Chondrocyte (in vitro differentiated cells): ENCODE results near the gene FAM161B. TPM values are rescaled to one million over a fixed set of nuclear protein-coding genes. Genes with fewer than 3 reads are reported as not detected.
A peak's percentile ranks its signal among the peaks of the same experiment; 100 is the strongest.

Experiments used
- DNase-seq: peaks from one replicate; pipeline ENCODE4 v3.0.0; 2021; ENCODE audit warnings: mixed read lengths, low spot score
- H3K27ac Mint-ChIP-seq: one replicate; pipeline ENCODE4 v1.8.0; 2021; ENCODE audit warnings: mild to moderate bottlenecking, moderate library complexity, mixed read lengths; ENCODE audit not compliant: unreplicated experiment
- H3K27me3 Mint-ChIP-seq: 2 replicates; pipeline ENCODE4 v1.8.0; 2021; ENCODE audit warnings: low read depth, mixed read lengths
- H3K36me3 Mint-ChIP-seq: 2 replicates; pipeline ENCODE4 v1.8.0; 2021; ENCODE audit warnings: low read depth, mixed read lengths
- H3K4me1 Mint-ChIP-seq: 2 replicates; pipeline ENCODE4 v1.8.0; 2021; ENCODE audit warnings: low read depth, mild to moderate bottlenecking, mixed read lengths
- H3K4me3 Mint-ChIP-seq: one replicate; pipeline ENCODE4 v1.8.0; 2021; ENCODE audit warnings: mild to moderate bottlenecking, moderate library complexity, mixed read lengths; ENCODE audit not compliant: unreplicated experiment
- H3K9me3 Mint-ChIP-seq: 2 replicates; pipeline ENCODE4 v1.8.0; 2021; ENCODE audit warnings: low read depth, mixed read lengths
- total RNA-seq: library from RNA; stranded (reverse); gene quantifications from 3 replicates; pipeline ENCODE4 v1.2.1, GENCODE V29; 2021
- TF ChIP-seq, protein P1 (sequence below): fragments of 200-600 bp; sonication (generic); IDR thresholded peaks from 2 replicates; pipeline ENCODE4 v1.5.0; 2021; ENCODE audit warnings: antibody characterized with exemption, mild to moderate bottlenecking, moderate library complexity

FAM161B gene
- total RNA-seq, 1 donor from 2014 or later: 5.5 TPM

DNA sequence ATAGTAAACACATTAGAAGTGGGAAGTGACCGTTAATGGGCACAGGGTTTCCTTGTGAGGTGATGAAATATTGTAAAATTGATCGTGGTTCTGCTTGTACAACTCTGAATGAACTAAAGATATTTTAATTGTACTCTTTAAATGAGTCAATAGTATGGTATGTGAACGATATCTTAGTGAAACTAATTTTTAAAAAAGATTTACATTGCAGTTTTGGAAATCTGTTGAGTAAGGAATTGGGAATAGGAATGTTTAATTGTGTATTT lies 61.5 kb downstream of the FAM161B start:
- Mint-ChIP-seq H3K27ac (peak overlapping the region; percentile 98), H3K9me3 (no peaks in the 10 kb centered on the region), H3K4me1 (peaks cover 42% of the 10 kb centered on the region), H3K36me3 (no peaks in the 10 kb centered on the region), H3K27me3 (no peaks in the 10 kb centered on the region), H3K4me3 (peak overlapping the region; percentile 93)
- TF ChIP-seq, protein P1, sequence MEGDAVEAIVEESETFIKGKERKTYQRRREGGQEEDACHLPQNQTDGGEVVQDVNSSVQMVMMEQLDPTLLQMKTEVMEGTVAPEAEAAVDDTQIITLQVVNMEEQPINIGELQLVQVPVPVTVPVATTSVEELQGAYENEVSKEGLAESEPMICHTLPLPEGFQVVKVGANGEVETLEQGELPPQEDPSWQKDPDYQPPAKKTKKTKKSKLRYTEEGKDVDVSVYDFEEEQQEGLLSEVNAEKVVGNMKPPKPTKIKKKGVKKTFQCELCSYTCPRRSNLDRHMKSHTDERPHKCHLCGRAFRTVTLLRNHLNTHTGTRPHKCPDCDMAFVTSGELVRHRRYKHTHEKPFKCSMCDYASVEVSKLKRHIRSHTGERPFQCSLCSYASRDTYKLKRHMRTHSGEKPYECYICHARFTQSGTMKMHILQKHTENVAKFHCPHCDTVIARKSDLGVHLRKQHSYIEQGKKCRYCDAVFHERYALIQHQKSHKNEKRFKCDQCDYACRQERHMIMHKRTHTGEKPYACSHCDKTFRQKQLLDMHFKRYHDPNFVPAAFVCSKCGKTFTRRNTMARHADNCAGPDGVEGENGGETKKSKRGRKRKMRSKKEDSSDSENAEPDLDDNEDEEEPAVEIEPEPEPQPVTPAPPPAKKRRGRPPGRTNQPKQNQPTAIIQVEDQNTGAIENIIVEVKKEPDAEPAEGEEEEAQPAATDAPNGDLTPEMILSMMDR: no peak
- no peak for DNase-seq

DNA sequence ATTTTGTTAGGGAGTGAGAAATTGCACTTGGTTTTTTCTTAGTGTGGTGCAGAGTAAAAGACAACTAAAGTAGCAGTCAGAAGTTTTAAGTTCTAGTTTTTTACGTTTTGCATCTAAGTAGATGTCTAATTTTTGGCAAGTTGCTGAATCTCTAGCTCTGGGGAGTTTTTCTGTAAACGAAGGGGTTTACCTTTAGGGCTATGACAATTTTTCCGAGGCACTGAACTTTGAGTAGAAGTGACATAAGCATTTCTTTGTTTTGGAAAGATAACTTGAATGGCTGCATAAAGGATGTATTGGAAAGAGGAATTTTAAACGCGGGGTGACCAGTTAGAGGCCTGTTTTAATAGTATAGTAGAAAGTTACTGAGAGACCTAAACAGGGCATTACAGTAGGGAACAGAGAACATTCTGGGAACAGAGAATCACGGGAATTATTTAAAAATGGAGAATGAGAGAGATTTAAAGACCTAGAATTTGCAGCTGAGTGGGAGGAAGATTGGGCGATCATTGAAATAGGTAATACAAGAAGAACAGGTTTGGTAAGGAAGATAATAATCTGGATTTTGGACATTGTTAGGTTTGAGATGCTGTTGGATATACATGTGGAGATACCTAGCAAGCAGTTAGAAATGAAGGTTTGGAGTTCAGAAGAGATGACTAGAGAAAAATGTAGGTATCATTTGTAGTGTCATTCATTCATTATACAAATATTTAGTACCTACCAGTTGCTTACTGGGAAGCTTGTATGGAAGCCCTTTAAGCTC lies 62.0 kb downstream of the FAM161B start:
- Mint-ChIP-seq H3K4me3 (peak overlapping the region; percentile 93), H3K27ac (peak overlapping the region; percentile 98), H3K4me1 (peaks cover 42% of the 10 kb centered on the region), H3K9me3 (no peaks in the 10 kb centered on the region), H3K27me3 (no peaks in the 10 kb centered on the region), H3K36me3 (no peaks in the 10 kb centered on the region)
- DNase-seq: no peak
- TF ChIP-seq, protein P1: no peak

DNA sequence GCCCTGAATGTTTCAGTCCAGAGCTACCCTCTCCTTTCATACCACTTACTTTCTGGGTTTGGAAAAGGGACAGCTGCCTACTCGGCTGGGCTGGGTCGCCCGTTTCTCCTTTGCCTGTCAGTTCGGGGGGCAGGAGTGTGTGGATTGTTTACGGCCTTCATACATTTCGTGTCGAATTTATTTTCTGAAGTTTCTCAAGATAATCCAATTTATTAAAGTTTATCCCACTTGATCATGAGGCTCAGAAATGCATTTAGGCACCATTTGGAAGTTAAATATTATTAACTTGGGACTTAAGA lies 62.6 kb downstream of the FAM161B start:
- Mint-ChIP-seq H3K27me3 (no peaks in the 10 kb centered on the region), H3K4me3 (peak overlapping the region; percentile 93), H3K4me1 (peaks cover 42% of the 10 kb centered on the region), H3K9me3 (no peaks in the 10 kb centered on the region), H3K36me3 (no peaks in the 10 kb centered on the region), H3K27ac (peak overlapping the region; percentile 98)
- TF ChIP-seq, protein P1: no peak
- DNase-seq: no peak

DNA sequence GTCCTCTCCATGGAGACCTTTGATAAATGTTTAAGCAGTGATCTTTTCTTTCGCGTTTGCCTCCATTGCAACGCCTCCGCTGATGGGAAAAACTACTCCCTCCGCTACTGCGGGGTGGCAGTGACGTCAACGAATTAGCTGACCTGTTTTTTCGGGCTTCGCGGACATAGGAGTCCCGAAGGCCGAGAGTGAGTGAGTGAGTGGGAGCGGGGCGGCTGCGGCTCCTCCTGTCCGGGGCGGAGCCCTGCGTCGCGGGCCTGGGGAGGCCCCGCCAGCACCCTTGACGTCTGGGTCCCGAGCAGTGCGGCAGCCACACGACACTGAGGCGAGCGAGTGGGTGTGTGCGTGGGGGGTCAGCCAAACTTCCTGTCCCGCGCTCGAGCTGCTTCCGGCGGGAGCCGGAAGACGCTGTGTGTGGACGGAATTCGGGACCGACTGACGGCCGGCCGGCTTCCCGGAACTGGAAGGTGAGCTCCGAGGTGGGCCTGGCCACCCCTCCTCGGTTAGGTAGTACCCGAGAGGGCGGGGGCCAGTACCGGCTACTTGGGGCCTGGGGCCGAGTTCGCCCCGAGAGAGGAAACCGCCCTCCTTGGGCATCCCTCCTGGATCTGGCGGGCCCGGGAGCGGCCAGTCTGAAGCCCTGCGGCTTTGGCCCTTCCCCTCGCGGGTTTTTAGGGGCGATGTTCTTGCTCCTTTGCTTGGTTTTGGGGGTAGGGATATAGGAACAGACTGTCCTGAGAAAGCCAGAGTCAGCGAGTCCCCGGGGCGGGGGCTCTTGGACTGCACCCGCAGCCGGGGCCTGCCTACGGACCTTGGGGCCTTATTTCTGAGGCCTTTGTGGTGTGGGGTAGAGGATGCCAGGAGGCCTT lies 63.2 kb downstream of the FAM161B start, which contains the start of gene ZNF410:
Gene ZNF410 (plus strand): TSS at position 411 of the 869 bp plus-strand sequence. CDS start 5,317 bp downstream, outside the sequence.
- peak within 1 kb of the TSS; percentile 98 for H3K27ac Mint-ChIP-seq
- no peaks in the 10 kb centered on the region for H3K36me3 Mint-ChIP-seq

More for the DNA sequence above, 63.2 kb downstream of the FAM161B start, which contains the start of gene ZNF410:
- TF ChIP-seq, protein P1: no peak
- H3K4me1 Mint-ChIP-seq: peaks cover 42% of the 10 kb centered on the region
- H3K27me3 Mint-ChIP-seq: no peaks in the 10 kb centered on the region
- peak; percentile 97 for DNase-seq
- H3K4me3 Mint-ChIP-seq: peak within 1 kb of the TSS; percentile 93
- H3K9me3 Mint-ChIP-seq: no peaks in the 10 kb centered on the region
